T1000 (cell line): ENCODE results near the gene NIPAL1.
"Not testable (repeated sequence)": the region's sequence is repeated elsewhere in the genome, so short reads cannot be mapped to it uniquely, and the experiment has no call there.

Experiments used
- DNase-seq: peaks from one replicate; lab custom pipeline; 2025; ENCODE audit warnings: mixed read lengths; lab: John Stamatoyannopoulos, UW

Gene NIPAL1

DNA sequence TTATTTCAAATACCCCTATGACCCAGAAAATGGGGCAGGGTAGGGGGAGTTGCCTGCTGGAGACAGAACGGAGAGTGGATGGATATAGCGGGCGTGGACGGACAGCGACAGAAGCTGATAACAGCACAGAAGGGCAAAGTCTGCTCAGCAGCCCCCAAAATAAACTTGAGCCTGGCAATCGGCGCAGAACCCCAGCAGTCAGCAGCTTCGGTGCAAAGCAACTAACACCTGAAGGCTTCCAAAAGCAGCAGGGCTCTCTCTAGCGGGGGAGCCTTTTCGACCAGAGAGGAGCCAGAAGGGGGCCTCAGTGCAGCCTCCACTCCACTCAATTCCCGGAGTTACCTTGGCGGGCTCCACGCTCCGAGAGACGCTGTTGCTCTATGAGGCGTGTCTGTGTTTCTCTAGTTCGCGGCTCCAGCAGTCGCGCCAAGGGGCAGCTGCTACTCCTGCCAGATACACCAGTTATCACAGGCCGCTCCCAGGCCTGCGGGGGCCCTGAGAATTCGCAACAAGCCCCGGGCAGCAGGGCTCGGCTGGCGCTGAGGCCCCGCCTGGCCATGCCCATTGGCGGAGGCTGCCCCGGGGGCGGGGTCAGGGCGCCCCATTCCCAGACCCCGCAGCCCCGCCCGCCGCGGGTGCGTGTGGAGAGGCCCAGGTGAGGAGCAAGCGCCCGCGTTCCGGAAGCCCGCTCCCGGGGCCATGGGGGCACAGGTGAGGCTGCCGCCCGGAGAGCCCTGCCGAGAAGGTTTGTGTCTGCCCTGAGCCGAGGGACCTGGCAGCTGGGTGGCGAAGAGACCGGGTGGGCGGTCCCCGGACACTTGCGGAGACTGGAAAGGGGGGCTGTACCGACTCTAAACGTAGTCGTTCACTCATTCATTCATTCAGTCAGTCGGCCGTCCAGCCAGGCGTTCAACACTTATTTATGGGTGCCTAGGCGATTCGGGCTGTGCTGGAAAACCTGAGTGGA lies at the start of gene NIPAL1, which contains the start of gene CNGA1:
Gene NIPAL1, plus strand, starts transcription at position 632 of the 967 bp plus-strand sequence. Its CDS starts 68 bp downstream, at position 700.
Gene CNGA1, minus strand, starts transcription at position 541 of the 967 bp plus-strand sequence. CDS start 63,992 bp downstream, outside the sequence.
- peak; percentile 89 for DNase-seq

DNA sequence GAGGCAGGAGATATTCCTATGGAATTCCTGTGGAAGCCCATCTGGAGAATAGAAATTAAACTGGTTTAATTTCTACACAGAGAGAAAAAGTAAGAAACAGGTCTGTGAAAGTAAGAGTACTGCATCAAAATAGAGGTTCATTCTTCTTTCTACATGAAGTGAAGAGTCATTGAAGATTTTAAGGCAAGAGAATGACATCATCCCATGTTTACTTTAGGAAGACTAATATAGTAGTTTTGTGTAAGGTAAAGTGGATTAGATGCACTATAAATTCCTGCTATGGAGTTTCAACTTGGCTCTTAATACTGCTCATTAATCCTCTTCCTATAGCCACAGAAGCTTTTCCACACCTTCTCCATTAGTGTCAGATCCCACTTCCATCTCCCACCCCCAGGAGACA lies 47.7 kb upstream of the NIPAL1 start:
- DNase-seq = no peak

DNA sequence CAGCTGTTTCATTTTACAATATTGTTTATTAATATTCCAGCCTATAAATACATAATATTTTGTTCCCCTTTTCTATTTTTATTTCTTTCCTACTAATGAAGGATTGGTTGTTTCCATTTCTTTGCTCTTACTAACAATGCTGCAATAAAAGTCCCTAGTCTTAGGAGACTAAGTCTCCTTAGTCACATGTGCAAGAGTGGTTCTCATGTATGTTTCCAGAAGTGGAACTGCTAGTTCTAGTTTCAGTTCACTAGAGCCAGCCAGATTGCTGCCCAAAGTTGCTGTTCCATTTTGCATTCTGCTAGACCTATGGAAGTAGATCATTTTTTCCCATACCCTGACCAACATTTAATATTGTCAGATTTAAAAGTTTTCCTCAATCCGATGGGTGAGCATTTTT lies 44.4 kb upstream of the NIPAL1 start:
- no peak for DNase-seq

DNA sequence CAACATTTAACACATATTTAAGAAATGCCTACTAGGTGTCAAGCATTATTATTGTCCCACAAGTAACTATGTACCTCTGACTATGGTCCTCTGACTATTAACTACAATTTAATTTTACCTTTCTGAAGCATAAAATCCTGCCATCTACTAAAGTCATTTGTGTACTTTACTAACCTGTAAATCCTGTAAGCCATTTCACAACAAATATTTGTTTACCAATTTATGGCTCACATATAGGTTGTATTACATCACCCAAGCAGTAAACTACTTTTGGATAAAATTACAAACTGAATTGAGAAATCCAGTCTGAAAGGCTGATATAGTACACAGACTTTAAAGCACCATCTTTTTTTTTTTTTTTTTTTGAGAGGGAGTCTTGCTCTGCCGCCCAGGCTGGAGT lies 43.9 kb upstream of the NIPAL1 start:
- DNase-seq = no peak

DNA sequence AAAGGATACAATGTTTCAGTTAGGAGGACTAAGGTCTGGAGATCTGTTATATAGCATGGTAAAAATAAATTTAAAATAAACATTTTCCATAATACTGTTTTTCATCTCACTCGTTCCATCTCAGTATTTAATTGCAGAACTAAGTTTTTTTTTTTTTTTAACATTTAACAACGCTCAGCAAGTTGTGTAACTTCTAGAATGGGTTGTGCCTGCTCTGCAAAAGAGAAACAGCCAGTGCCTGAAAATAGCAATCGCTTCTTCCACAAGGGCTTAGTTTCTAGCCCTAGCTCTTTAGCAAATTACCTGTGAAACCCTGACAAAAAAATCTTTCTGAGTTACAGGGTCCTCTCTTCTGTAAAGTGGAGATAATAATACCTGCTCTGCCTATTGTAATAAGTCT lies 42.0 kb upstream of the NIPAL1 start:
- no peak for DNase-seq

DNA sequence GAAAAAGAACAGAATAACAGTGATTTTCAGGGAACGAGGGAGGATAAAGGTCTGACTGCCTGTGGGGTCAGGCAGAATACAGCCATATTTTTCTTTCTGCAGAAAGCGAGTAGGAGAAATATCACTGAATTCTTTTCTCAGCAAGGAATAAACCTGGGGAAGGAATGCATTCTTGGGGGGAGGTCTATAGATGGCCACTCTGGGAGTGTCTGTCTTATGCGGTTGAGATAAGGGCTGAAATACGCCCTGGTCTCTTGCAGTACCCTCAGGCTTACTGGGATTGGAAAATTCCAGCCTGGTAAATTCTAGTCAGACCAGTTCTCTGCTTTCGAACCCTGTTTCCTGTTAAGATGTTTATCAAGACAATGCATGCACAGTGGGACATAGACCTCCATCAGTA lies 26.4 kb upstream of the NIPAL1 start:
- DNase-seq = no peak

DNA sequence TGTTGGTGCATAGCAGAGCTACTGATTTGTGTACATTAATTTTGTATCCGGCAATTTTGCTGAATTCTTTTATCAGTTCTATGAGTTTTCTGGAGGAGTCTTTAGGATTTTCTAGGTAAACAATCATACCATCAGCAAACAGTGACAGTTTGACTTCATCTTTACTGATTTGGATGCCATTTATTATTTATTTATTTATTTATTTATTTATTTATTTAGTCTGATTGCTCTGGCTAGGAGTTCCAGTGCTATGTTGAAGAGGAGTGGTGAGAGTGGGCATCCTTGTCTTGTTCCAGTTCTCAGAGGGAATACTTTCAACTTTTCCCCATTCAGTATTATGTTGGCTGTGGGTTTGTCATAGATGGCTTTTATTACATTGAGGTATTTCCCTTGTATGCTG lies 24.1 kb upstream of the NIPAL1 start:
- DNase-seq = not testable (repeated sequence)

DNA sequence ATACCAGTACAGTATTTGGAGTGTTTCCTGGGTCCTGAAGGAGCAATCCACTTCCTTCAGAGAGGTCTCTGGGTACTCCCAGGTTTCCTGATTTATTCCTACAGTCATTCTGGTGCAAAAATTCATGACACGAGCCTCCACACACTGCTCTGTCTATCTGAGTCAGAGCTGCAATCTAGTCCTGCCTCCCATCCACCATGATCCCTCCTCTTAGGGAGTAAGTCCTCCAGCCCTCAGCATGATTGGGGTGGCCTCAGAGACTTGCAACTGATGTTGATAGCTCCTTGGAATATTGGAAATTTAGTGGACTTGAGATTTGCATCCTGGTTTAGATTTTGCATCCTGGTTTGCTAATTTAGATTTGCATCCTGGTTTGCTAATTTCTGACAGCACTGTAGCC lies 20.6 kb upstream of the NIPAL1 start:
- DNase-seq = no peak

DNA sequence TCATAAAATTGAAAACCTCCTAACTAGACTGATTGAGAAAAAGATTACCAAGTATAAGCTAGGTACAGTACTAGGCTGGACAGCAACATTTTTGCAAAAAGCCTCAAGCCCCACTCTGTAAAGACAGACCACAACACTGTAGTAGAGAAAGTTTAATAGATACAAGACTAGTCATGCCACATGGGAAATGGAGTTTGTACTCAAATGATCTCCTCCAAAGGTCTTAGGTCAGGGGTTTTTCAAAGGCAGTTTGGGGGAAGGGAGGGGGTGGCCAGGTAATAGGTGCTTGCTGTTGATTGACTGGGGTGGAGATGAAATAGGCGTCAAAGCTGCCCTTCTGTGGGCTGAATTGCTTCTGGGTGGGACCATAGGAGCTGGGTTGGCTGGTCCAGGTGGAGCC lies 14.3 kb upstream of the NIPAL1 start:
- no peak for DNase-seq

DNA sequence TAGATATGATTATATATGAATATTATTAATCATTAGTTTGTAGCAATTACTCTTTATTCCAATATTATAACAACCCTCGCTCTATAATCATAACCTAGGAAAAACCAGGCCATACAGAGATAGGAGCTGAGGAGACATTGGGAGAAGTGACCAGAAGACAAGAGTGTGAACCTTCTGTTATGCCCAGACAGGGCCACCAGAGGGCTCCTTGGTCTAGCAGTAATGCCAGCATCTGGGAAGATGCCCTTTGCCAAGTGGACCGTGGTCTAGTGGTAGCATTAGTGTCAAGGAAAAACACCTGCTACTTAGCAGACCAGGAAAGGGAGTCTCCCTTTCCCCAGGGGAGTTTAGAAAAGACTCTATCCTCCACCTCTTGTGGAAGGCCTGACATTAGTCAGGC lies 13.0 kb upstream of the NIPAL1 start:
- peak; percentile 33 for DNase-seq

DNA sequence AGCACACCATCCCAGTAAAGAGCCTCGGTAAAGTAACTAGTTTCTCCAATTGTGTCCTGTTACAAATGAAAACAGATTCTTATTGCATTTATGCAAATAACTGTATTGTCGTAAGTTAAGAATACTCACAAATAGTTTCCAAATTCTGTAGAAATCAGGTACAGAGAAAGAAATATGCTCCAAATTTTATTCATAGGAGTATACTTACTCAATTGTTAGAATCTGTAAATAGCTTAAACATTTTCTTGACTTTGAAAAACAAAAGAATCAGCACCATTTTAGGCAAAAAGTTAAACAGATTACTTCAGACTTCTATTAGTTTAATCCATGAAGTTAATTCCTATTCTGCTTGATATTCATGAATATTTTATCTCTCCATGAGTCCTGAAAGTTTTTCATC lies 10.8 kb upstream of the NIPAL1 start:
- no peak for DNase-seq

DNA sequence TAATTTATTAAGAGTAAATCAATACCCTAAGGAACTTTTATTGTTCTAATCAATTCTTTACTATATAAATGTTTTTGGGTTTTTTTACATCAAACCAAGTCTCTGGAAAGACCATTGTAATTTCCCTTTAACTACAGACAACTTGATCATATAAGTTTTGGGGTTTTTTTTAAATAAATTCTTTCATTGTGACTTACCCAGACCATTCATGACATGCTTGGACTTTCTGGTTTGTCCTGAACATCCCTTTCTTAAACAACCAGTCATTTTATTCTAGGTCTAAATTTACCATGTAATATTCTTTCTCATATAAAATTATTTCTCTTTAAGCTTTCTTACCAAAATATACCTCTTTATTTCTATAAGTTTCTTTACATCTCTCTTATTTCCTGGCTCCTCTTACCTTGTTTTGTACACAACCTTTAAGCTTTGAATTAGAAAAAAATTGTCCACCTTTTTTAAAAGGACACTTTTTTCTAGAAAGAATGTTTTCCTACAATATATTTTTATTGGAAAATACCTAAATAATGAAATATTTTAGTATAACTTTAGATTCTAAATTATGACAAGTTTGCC lies 8.5 kb upstream of the NIPAL1 start:
- no peak for DNase-seq

DNA sequence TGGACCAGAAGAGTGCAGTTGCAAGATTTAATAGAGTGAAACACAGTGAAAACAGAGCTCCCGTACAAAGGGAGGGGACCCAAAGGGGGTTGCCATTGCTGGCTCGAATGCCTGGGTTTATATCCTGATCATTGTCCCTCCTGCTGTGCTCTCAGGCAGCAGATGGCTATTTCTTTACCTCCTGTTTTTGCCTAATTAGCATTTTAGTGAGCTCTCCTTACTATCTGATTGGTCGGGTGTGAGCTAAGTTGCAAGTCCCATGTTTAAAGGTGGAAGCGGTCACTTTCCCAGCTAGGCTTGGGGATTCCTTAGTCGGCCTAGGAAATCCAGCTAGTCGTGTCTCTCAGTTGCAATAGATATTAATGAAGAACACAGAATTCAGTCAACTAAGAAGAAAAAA lies 5.7 kb upstream of the NIPAL1 start:
- not testable (repeated sequence) for DNase-seq

DNA sequence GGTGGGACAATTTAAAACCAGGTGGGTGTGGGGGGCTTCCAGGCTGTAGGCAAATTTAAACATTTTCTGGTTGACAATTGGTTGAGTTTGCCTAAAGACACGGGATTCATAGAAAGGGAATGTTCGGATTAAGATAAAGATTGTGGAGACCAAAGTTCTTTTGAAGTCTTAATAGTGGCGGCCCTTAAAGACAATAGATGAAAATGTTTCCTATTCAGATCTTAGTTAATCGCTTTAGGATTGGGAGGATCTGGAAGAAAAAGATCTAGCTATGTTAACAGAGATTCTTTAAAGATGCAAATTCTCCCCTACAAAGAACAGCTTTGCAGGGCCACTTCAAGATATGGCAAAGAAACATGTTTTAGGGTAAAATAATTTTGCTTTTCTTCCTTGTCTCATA lies 4.8 kb upstream of the NIPAL1 start:
- no peak for DNase-seq

DNA sequence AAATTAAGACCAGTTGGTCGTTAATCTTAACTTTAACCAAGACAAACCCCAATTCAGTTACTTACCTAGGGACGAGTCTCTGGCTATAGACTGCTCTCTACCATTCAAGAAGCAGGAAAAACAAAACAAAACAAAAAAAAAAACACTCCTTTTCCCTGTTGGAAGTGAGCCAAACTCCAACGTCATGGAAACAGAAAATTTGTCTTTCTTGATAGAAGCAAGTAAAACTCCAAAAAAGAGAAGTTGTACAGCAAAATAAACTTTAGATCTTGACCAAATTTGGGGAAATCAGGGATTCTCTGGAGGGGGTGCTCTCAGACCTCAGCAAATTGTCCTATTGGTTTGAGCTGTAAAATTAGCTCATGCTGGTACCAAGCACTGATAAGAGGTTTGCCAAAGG lies 3.7 kb upstream of the NIPAL1 start:
- no peak for DNase-seq

DNA sequence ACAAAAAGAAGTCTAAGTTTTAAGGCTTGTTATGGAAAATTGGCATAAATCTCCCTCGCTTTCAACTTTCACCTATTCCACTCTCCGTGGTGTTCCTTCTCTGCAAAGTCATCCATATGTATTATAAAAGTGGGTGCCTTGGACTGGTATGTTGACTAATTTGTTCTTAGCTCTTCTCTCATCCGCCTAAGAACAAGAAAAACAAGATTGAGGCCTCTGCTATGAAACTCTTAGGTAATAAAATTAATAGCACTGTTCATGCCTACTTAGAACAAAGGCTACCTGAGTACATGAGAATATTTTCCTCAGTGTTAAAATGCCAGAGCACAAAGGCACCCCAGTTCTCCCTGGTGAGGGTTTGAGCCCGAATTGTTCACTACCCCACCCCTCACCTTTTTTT lies 1.4 kb upstream of the NIPAL1 start:
- no peak for DNase-seq

DNA sequence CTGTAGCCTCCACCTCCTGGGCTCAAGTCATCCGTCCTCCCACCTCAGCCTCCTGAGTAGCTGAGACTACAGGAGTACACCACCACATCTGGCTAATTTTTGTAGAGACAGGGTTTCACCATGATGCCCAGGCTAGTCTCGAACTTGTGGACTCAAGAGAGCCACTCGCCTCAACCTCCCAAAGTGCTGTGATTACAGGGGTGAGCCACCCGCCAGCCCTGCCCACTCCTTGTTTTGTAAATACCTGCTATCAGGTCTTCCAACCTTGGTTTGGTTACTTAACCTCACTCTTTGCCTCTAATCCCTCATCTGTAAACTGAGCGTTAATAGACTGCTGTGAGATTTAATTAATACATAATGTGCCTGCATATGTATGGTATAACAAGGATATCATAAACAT lies 894 bp upstream of the NIPAL1 start:
- no peak for DNase-seq

DNA sequence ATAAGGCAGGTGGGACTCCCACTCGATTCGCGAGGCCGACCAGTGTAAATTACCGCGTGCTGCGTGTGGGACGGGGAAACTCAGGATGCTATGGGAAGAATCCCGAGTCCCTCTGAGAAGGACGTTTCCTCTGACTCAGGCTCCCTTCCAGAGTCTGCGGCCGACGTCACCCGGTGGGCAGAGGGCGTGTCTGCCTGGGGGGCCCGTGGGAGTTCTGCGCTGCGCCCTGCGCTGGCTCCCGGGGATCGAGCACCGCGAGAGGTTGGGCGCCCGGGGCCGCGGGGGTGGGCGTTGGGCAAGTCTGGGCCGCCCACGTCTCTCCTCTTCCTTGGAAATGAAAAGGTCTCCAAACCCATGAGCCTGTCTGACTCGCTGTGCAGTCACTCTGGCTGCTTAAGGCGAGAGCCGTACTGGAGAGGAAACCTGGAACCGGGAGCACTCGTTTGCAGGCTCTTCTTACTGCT lies 568 bp downstream of the NIPAL1 start:
- peak; percentile 84 for DNase-seq

DNA sequence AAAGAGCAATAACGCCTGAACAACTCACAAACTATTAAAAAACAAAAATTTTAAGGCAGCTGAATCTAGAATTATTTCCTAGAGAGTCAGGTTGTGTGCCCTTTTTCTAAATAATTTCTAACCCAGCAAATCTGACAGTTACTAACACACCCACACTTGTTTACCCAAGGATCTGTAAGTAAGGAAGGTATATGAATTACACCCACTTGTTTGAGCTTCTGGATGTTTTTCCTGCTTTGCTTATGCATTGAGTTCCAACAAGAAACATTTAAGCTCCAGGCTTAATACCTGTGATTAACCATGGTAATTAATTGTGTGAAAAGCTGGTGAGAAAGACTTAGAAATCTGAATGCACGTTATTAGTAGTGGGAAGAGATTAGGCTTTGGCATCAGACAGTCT lies 1.5 kb downstream of the NIPAL1 start:
- no peak for DNase-seq

DNA sequence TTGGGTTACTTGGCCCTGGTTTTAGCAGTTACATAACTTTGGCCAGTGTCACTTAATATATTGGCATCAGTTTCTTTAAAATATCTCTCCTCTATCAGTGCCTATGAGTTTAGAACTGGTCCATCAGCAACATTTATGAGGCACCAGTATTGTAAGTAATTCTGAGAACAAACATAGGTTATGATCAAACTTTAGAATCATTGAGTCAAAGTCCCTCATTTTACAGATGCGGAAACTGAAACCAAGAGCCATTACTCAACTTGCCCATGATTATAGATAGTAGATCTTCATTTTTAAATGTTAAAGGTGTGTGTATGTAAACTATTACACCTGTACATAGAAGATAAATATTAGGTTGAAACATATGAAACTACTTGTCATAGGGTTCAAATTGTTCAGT lies 4.5 kb downstream of the NIPAL1 start:
- DNase-seq = no peak

DNA sequence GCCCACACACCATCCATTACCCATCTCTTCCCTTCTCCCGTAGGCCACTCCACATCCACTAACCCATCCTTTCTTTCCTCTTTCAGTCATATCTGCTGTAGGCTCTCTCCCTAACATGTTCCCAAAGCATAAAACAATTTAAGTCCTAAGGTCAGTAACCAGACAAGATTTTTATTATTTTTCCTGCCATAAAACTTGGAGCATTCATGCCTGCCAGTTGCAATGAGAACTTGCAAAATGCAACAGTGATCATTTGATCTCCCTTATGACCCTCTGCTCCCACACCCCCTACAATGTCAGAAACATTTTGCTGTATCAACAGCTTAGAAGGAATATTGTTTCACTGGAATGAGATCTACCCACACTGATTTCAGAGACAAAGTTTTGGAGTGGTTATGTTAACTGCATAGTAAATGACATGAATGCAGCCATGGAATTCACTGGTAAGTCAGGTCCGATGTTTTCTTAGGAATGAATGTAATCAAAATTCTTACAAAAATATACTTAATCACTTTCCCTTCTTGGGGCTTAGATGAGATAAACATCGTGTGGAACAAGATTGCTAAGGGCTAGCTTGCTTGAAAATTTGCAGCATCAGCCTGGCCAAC lies 5.7 kb downstream of the NIPAL1 start:
- DNase-seq = no peak

DNA sequence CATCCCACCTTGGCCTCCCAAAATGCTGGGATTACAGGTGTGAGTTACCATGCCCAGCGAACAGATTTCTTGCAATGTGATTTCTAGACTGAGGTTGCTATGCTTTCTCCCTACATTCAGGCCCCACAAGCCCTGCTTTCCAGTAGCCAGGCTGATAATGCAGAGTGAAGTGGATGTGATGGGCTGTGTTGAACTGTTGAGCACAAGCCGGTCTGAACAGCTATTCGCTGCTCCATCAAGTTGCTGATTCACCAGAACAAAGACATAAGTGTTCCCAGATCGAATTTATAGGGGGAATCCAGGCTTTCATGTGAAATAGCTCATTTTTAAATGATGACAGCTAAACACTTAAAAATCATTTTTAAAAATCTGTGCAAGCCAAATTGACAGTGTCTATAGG lies 8.0 kb downstream of the NIPAL1 start:
- no peak for DNase-seq

DNA sequence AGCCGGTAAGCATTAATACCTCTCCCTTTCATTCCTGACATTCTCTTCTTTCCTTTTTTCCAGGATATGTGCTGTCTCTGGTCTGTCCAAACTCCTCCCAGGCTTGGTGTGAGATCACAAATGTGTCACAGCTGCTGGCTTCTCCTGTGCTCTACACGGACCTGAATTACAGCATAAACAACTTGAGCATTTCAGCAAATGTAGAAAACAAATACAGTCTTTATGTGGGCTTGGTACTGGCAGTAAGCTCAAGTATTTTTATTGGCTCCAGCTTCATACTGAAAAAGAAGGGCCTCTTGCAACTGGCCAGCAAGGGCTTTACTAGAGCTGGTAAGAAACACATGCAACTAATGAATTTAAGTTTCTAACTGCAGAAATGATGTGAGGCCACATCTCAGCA lies 8.4 kb downstream of the NIPAL1 start:
- DNase-seq = no peak
